Lower lobe of right lung (tissue), 2 donors: Measurements from ENCODE around the gene FBXL5. TPM values are rescaled to one million over a fixed set of nuclear protein-coding genes. Genes with fewer than 3 reads are reported as not detected.

Experiments used
- ATAC-seq, 2 donors: fragments of 200-7000 bp; cut with Tn5 transposase; one replicate each; pipeline ENCODE4 v1.9.1; 2020 to 2022; ENCODE audit warnings: mild to moderate bottlenecking in 2 of 2, moderate library complexity in 2 of 2
- DNase-seq: peaks from one replicate; pipeline ENCODE4 v3.0.0-alpha.2; 2020
- H3K27ac ChIP-seq: fragments of 200-600 bp; one replicate; pipeline ENCODE4 v1.8.0; 2022
- H3K27me3 ChIP-seq: fragments of 200-600 bp; one replicate; pipeline ENCODE4 v1.8.0; 2022; ENCODE audit warnings: low read depth
- H3K36me3 ChIP-seq: fragments of 200-600 bp; one replicate; pipeline ENCODE4 v1.8.0; 2022; ENCODE audit warnings: mild to moderate bottlenecking
- H3K4me1 ChIP-seq: fragments of 200-600 bp; one replicate; pipeline ENCODE4 v1.8.0; 2022
- H3K4me3 ChIP-seq: fragments of 200-600 bp; one replicate; pipeline ENCODE4 v1.8.0; 2022; ENCODE audit warnings: mild to moderate bottlenecking
- H3K9me3 ChIP-seq: fragments of 200-600 bp; one replicate; pipeline ENCODE4 v1.8.0; 2022
- intact Hi-C: fragments of 100-400 bp; cut with DNase I; formaldehyde crosslinking; loops from one replicate; pipeline ENCODE4 v1.11.0; 2022
- total RNA-seq: library from RNA; stranded (reverse); fragmentation: NEBNext Ultra II Directional; extraction: Animal tissue kit (Norgen Biotek cat#: 25700); gene quantifications from one replicate; pipeline ENCODE4 v1.2.1, GENCODE V29; 2021
- TF ChIP-seq, protein P1 (sequence below): fragments of 200-600 bp; IDR thresholded peaks from one replicate; pipeline ENCODE4 v1.8.0; 2022; ENCODE audit warnings: antibody characterized with exemption, mild to moderate bottlenecking
- donor health status: DM: no; HTN: yes; CAD: no; lungs with severe emphysema.

FBXL5 gene
- total RNA-seq, 1 donor from 2014 or later = 113 TPM

DNA sequence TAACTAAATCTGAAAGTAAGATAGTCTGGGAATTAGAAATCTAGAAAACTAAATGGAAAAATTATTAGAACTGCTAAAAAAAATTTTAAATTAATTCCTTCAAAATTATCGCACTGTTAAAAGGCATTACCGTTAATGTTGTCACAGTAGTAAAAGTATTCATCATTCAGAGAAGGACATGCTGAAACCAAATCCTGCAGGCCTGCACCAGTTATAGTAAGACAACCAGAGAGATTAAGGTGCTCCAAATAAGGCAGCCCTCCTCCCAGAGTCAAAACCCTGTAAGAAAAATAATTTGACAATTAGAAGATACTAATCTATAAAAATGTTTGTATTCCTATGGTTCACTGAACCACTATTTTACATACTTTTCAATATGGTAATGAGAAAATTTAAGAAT, 43.0 kb downstream of the FBXL5 start:
- TF ChIP-seq, protein P1, sequence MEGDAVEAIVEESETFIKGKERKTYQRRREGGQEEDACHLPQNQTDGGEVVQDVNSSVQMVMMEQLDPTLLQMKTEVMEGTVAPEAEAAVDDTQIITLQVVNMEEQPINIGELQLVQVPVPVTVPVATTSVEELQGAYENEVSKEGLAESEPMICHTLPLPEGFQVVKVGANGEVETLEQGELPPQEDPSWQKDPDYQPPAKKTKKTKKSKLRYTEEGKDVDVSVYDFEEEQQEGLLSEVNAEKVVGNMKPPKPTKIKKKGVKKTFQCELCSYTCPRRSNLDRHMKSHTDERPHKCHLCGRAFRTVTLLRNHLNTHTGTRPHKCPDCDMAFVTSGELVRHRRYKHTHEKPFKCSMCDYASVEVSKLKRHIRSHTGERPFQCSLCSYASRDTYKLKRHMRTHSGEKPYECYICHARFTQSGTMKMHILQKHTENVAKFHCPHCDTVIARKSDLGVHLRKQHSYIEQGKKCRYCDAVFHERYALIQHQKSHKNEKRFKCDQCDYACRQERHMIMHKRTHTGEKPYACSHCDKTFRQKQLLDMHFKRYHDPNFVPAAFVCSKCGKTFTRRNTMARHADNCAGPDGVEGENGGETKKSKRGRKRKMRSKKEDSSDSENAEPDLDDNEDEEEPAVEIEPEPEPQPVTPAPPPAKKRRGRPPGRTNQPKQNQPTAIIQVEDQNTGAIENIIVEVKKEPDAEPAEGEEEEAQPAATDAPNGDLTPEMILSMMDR = no peak
- Histone ChIP-seq H3K4me3 (no peak overlapping the region), H3K9me3 (no peaks in the 10 kb centered on the region), H3K27ac (no peak overlapping the region), H3K36me3 (peaks cover 28% of the 10 kb centered on the region), H3K4me1 (no peaks in the 10 kb centered on the region), H3K27me3 (no peaks in the 10 kb centered on the region)
- intact Hi-C loops = no loop called here
- ATAC-seq (no peak), DNase-seq (no peak)

DNA sequence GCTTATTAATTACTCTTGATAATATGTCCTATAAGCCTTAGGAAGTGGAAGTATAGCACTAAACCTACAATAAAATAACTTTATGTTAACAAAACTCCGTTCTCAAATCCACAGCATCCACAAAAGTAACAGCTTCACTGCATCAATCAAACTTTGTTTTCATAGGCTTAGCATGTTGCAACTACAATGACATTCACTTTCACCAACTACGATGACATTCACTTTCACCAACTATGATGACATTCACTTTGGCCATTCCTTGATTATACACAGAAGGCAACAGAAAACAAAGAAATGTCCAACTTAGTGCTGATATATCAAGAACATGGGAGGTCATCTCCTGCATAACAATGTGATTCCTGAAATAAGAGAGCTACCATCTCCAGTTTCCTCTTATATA, 44.3 kb downstream of the FBXL5 start:
- intact Hi-C loops = no loop called here
- H3K4me3 ChIP-seq = no peak overlapping the region
- no peaks in the 10 kb centered on the region for H3K27me3 ChIP-seq
- DNase-seq (no peak), ATAC-seq (no peak)
- peaks cover 23% of the 10 kb centered on the region for H3K36me3 ChIP-seq
- no peaks in the 10 kb centered on the region for H3K9me3 ChIP-seq
- H3K27ac ChIP-seq = no peak overlapping the region
- TF ChIP-seq, protein P1 = no peak
- H3K4me1 ChIP-seq = no peaks in the 10 kb centered on the region

DNA sequence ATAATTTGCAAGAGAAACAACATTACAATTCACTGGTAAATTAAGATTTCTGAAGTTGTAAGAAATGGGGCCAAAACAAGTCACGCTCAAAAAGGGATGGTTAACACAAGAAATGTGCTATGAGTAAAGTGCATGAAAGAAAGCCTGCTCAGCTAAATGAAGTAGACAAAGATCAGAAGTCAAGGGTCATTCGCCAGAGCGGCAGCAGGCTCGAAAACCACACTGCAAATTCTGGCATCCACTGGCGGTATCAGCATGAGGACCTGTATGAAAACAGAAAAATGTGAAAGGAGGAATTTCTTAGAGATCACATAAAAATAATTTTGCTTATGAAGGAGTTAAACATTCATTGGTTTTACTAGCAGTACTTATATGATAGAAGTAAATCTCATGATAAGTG, 49.6 kb downstream of the FBXL5 start:
- intact Hi-C loops = no loop called here
- Histone ChIP-seq H3K9me3 (no peaks in the 10 kb centered on the region), H3K36me3 (peaks cover 54% of the 10 kb centered on the region), H3K4me1 (no peaks in the 10 kb centered on the region), H3K27ac (no peak overlapping the region), H3K27me3 (no peaks in the 10 kb centered on the region), H3K4me3 (no peak overlapping the region)
- no peak for DNase-seq
- TF ChIP-seq, protein P1 = no peak
- no peak for ATAC-seq

DNA sequence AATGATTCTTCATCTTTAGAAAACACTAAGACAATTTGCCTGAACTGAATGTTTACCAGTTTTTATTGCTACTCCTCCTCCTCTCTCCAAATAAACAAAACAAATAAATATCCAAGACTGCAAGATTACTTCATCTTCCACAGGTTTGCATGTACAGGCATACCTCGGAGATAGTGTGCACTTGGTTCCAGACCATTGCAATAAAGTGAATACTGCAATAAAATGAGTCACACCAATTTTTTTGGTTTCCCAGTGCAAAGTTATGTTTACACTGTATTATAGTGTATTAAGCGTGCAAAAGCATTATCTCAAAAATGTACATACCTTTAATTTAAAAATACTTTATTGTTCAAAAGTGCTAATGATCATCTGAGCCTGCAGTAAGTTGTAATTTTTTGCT, 53.3 kb downstream of the FBXL5 start:
- Histone ChIP-seq H3K4me1 (no peaks in the 10 kb centered on the region), H3K4me3 (no peak overlapping the region), H3K27ac (no peak overlapping the region), H3K36me3 (peaks cover 80% of the 10 kb centered on the region), H3K27me3 (no peaks in the 10 kb centered on the region), H3K9me3 (no peaks in the 10 kb centered on the region)
- intact Hi-C loops = no loop called here
- DNase-seq (no peak), ATAC-seq (no peak)
- TF ChIP-seq, protein P1 = no peak

DNA sequence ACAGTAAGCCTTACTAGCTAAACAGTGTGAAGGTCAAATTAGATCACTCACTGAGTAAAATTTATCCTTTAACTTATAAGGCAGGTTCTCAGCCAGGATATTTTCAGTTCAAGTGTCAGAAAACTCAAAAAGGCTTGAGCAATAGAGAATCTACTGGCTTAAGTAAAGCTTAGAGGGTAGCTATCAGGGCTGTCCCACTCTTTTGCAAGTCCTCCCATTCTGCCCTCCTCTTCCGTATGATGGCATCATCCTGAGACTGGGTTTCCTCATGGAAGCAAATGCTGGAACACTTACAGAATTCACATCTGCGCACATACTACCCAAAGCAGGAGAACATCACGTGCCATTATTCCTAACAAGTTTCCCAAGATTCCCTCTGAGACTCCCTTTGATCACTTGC, 55.0 kb downstream of the FBXL5 start:
- no peak overlapping the region for H3K27ac ChIP-seq
- no peaks in the 10 kb centered on the region for H3K27me3 ChIP-seq
- TF ChIP-seq, protein P1 = no peak
- intact Hi-C loops = no loop called here
- H3K9me3 ChIP-seq = no peaks in the 10 kb centered on the region
- DNase-seq (no peak), ATAC-seq (no peak)
- H3K36me3 ChIP-seq = peaks cover 74% of the 10 kb centered on the region
- no peak overlapping the region for H3K4me3 ChIP-seq
- H3K4me1 ChIP-seq = no peaks in the 10 kb centered on the region

DNA sequence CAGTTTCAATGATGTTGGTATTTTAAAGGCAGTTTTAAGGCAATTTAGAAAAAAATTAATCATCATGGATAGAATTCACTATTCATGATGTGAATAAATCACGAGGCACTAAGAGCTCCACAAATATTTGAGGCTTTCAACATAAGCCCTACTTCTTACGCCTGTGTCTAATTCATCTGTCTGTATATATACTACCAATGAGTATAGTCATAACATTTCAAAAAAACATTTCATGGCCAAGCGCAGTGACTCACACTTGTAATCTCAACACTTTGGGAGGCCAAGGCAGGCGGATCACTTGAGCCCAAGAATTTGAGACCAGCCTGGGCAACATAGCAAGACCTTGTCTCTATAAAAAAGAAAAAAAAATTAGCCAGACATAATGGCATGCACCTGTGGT, 56.5 kb downstream of the FBXL5 start:
- DNase-seq (no peak), ATAC-seq (no peak)
- Histone ChIP-seq H3K4me1 (no peaks in the 10 kb centered on the region), H3K27me3 (no peaks in the 10 kb centered on the region), H3K36me3 (peaks cover 66% of the 10 kb centered on the region), H3K4me3 (no peak overlapping the region), H3K9me3 (no peaks in the 10 kb centered on the region), H3K27ac (no peak overlapping the region)
- TF ChIP-seq, protein P1 = no peak
- intact Hi-C loops = no loop called here
